ENCODE results near the gene TBC1D1.

TBC1D1 gene

DNA sequence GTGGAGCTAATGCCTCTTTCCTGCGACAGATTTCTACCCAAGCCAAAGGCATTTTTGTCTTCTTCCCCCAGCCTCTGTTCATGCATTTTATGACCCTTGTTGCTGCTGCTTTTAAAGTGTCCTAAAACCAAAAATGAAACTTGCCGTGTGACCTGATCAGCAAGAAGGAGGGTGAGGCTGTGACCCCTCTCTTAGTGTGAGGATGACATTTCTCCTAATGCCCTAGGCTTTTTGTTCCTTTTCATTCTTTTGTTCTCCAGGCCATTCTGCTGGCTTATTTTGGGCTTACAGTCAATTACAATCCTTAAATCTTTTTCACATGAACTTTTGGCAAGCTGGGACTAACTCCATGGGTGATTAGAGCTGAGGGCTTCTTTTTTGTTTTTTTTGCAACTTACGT lies 103.7 kb downstream of the TBC1D1 start:
- no peak for DNase-seq (ENCODE audit: low read depth)

DNA sequence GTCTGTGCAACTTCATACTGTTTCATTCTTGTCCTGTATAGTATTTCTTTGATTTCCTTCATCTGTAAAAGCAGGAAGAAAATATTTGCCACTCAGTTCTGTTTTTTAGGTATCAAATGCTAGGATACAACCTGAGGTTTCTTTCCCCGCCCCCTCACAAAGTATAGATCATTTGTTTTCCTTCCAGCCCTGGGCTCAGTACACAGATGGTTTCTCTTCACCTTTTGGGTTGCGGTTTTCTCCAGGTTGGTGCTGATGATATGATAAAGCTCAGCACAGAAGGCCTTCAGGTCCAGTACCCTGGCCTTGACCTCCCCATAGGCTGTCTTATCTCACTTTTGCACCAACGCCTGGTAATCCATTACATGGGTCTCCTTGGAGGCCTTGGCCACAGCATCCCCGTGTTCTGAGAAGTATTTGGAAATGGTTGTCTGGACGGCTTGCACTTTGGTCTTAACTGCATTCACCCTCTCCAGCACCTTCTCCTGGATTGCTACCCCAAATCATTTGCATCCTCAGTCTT lies 104.5 kb downstream of the TBC1D1 start:
- no peak for DNase-seq (ENCODE audit: low read depth)

DNA sequence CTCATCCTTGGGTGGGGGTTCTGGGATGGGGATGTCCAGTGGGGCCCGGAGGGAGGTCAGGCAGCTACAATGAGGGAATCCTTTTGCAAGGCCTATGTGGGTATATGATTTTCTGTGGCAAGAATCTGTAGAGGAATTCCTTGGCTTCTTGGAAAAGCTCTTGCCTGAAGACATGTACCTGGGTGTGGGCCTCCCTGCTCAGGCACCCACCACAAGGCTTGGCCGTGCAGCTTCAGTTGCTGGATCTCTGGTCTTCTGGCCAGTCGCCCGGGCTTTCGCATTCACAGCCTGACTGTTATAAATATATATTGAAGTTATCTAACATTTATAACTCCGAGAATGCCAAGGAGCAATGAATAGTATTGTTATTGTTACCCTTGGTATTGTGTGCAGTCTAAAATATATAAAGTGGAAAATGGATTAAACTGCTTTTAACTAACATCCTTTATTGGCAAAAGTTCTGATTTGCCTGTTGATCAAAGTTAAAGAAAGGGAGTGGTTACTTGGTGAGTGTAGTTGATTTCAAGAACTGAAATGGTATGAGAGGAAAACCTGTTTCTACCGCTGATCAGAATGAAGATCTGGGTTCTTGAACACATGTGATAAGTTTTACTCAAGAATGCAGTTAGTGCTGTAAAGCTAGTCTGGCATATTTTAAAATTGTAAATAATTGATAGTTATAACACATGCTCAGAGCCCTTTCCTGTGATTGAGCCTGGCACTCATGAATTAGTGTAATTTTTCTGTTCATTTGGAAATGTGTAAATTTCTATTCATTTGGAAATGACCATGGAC lies 105.3 kb downstream of the TBC1D1 start:
- DNase-seq (ENCODE audit: low read depth), result no peak

DNA sequence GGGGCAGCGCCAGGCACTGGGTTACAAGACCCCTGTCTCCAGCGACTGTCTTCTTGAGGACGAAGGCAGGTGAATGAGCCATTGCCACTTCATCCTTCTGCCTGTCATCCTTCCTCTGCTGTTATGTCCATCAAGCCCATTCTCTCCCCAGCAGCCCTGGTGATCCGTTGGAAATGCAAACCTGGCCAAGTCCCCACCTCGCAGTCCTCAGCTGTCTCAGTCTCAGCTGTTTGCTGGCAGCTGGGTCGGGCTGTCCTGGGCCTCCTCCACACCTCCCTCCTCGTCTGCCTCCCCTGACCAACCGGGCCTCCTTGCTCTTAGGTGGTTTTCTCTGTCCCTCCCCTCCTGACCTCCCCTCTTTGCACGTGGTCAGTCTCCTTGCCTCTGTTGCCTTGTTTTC lies 107.3 kb downstream of the TBC1D1 start:
- no peak for DNase-seq (ENCODE audit: low read depth)

DNA sequence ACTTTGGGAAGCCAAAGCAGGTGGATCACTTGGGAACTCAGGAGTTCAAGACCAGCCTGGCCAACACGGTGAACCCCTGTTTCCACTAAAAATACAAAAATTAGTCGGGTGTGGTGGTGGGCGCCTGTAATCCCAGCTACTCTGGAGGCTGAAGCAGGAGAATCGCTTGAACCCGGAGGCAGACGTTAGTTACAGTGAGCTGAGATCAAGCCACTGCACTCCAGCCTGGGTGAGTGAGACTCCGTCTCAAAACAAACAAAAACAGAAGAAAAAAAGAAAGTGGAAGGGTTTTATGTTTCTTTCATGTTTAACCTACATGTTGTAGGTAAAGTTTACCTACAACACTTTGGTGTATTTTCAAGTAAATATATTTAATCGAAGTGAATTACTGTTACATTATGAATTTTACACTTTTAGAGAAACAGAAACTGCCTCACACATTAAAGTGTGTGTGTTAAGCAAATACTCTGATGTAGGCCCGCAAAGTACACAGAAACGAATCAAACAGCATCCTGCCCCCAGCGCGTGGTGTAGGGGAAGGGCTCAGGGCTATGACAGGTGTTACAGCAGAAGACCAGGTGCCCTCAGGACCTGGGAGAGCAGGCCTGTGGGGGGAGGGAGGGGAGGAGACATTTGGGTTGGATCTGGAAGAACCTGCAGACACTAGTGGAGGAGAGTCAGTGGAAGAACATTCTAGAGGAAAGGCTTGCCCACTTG lies 108.3 kb downstream of the TBC1D1 start:
- DNase-seq (ENCODE audit: low read depth), result no peak

DNA sequence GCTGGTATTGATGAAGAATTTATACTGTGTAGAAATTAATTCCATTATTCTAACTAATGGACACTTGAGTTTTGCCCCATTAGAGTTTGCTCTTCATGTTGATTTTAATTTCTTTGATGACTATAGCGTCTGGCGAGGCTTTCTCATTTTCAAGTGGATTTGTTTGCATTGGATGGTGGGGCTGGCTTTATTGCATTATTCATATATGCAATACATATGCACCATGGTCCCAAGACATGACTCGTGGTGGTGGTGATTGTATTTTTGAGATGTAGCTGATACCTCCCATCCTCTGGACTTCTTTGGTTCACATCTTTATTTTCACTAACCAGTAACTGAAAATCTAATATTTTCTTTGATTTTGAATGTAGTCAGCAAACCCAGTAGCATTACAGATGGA lies 109.1 kb downstream of the TBC1D1 start:
- no peak for DNase-seq (ENCODE audit: low read depth)

DNA sequence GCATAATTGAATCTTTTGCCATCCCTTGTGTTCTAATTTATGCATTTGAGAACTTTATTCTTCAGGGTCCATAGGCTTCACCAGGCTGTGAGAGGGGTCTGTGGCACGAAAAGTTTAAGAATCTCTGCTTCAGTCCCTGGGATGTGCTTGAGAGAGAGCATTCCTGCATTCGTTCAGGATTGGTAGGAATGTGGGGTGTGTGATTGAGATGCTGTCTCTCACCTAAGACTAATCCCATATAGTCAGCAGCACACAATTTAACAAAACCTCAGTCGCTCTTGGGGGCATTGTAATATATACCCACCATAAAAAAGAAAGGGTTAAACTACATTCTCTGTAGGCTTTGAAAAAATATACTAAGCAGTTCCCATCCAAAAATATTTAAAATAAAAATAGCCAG lies 111.0 kb downstream of the TBC1D1 start:
- no peak for DNase-seq (ENCODE audit: low read depth)

DNA sequence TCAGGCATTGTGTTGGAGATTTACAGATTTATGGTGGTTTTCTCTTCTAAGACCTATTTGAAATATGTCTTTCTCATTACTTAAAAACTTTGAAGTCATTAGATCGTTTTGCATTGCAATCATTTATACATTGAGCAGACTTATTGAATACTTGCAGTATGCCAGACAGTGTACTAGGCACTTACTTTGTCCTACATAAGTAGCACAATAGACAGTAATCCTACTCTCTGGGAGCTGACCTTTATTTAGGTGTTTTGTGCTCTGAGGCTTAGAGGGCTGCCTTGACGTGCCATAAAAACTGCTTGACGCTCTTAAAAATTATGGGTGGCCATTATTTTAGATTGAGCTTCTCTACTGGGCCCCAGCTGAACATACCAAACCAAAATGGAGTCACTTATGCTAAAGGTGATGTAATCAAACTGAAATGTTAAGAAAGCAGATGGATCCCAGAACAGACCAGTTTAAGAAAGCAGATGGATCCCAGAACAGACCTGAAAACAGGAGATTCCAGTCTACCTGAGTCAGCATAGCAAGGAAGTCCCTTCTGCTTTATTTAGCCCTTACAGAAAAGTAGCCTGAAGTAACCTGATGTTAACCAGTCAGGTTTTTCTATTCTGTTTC lies 111.7 kb downstream of the TBC1D1 start:
- DNase-seq (ENCODE audit: low read depth), result no peak

DNA sequence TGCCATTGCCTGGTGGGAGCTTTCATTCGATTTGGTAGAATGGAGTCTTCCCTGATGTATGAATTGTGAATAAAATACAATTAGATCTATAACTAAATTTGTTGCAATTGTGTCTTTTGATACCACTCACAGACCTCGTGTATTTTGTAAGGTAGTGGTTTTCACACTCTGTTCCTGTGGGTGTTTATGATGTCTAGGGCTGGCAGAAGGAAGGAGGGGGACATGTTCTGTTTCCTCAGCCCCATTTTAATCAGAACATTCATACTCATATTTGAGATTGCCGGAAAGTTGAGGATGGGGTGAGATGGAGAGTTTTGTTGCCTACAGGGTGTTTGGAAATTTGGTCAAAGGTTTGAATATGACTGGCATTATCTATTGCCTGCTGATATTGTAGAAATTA lies 112.2 kb downstream of the TBC1D1 start:
- no peak for DNase-seq (ENCODE audit: low read depth)

DNA sequence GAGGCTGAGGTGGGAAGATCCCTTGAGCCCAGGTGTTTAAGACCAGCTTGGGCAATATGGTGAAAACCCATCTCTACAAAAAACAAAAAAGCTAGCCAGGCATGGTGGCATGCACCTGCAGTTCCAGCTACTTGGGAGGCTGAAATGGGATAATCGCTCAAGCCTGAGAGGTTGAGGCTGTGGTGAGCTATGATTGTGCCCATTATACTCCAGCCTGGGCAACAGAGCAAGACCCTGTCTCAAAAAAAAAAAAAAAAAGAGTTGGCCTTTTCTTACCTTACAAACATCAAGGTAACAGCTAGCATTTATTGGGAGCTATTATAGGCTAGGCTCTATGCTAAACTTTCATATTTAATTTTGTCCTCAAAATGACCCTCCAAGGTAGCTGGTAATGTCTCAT lies 112.7 kb downstream of the TBC1D1 start:
- DNase-seq (ENCODE audit: low read depth), result no peak

DNA sequence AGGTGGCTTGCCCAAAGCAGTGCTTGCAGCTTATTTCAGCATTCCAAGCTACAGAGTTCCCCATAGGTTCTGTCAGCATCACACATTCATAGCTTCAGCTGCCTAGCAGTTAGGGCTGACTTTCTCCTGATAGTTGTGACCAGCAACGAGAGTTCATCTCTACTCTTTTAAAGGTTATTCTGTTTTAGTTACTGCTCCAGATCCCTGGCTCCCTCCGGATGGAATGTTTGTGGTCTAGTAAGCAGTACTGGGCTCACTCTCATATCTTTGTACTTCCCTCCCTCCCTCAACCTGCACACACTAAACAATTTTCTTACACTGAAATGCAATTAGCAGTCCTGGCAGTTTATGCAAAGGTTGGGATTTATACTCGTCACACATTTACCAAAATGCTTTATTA lies 113.2 kb downstream of the TBC1D1 start:
- DNase-seq (ENCODE audit: low read depth), result no peak

DNA sequence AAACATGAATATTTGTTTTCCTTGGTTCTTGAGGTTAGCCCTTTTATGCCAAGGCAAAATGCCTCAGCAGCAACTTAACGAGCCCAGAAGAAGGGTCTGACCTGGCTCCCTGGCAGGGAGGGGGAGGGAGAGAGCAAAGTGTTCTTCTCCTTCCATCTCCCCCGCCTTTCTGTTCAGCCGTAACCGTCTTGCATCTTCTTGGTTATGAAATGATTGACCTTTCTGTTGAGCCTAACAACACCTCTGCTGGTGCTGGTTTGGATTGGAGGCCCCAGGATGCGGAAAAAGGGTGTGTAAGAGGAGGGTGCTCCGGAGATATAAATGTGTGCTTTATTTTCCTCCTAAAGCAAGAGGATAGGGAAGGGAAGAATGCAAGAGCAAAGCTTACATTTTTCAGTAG lies 114.0 kb downstream of the TBC1D1 start:
- DNase-seq (ENCODE audit: low read depth), result no peak

DNA sequence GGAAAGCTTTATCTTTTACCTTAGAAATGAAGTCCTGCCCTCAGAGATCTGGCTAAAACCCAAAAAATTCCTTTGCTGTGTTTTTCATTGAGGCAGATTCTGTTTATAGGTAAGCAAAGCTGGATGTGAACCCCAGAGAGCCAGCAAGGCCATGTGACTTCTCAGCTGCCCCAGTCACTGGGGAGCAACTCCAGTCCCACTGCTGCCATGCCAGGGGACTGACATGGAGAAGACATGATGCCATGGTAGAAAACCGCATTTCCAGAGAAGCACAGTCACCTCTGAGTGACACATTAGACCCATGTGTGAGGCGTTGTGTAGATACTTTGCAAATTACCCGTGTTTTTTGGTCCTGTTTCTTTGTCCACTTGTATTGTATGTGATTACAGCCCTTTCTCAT lies 114.8 kb downstream of the TBC1D1 start:
- DNase-seq (ENCODE audit: low read depth), result no peak

DNA sequence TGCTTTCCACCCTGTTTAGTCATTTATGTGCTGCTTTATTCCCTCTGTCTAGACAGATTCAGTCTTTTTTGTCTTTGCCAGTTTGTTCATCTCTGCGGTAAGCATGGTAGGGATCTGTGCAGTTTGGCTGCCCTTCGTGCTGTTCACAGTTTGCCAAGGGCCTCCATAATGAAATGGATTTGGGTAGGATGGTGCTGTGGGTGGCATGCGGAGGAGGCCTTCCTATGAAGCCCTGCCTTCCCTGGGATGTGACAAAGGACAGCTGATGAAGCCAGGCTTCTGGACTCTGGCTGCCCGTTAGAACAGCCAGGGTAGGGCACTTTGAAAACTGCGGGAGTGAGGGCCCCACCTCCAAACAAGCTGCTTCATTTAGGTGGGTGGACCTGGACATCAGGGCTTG lies 116.8 kb downstream of the TBC1D1 start:
- no peak for DNase-seq (ENCODE audit: low read depth)

DNA sequence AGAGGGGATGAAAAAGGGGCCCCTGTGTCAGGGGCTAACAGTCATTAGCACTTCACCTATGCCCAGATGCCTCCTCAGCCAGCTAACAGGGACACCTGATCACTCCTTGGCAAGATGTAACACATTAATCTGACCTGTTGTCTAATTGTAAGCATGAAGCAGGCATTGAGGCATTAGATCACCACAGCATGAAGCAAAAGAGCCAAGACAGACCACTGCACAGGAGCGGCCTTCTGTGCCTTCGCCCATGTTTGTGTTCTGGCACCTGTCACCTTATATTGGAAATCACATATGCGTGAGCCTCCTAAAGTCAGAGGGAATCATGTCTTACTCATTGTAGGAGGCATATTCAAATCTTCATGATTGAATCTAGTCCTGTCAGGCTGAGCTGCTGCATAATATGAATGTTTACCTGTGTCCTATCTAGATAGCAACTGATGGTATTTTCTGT lies 117.7 kb downstream of the TBC1D1 start:
- DNase-seq (ENCODE audit: low read depth), result no peak

DNA sequence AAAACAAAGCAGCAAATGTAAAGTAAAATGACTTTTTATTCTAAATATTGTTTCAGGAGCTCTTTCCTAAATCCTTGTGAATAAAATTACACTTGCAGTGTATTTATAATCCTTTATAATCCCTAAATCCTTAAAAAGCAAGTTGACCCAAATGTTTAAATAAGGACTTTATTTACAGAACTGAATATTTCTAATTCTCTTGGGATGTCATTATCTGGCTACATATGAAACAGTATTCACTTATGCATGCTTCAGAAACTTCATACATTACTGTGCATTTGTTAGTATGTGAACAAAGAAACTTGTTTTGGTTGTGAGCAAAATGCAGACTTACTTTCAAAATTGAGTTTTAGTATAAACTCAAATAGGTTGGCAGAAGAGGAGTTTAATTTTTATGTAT lies 118.5 kb downstream of the TBC1D1 start:
- DNase-seq (ENCODE audit: low read depth), result no peak

DNA sequence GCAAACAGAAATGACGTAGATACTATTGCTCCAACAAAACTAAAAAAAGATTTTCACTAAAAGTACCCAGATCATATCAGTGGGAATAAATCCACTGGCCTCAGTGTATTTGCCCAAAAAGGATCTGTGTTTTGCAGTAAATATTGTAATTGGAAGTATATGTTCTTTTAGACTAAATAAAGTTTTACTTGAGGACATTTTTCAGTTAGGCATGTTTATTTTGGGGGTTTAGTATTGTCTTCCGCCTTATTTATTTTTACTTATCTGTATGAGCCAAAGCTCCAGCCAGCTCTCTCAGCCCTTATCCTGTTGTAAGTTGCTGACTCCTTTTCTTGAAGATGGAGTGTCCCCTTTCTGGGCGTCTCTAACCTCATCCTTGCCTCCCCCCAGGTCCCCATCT lies 119.1 kb downstream of the TBC1D1 start:
- no peak for DNase-seq (ENCODE audit: low read depth)

DNA sequence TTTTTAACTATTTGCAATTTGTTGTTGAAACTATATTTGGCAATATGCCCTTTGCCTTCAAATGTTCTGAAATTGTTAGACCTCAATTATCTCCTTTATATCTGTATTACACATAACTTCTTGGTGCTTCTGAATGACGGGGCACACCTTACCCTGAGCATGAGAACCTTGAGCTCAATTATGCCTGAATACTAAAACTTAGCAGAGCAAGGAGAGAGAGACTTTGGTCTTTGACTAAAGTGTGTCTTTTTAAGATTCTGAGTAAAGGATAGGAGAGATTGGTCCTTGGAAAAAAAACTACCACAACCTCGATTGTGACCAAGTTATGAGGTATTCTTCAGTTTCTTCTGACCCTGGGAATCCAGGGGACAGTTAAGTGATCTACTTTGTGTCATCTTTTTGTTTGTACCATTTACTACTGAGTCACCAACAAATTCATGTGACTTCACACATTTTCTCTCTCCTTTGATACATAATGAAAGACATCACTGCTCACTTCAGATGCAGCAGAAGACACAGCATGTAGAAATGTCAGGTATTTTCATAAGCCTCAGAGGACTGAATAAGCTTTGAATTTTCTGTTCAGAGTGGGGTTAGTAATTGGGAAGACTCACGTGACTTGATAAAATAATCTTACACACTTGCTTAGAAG lies 120.8 kb downstream of the TBC1D1 start:
- DNase-seq (ENCODE audit: low read depth), result no peak

DNA sequence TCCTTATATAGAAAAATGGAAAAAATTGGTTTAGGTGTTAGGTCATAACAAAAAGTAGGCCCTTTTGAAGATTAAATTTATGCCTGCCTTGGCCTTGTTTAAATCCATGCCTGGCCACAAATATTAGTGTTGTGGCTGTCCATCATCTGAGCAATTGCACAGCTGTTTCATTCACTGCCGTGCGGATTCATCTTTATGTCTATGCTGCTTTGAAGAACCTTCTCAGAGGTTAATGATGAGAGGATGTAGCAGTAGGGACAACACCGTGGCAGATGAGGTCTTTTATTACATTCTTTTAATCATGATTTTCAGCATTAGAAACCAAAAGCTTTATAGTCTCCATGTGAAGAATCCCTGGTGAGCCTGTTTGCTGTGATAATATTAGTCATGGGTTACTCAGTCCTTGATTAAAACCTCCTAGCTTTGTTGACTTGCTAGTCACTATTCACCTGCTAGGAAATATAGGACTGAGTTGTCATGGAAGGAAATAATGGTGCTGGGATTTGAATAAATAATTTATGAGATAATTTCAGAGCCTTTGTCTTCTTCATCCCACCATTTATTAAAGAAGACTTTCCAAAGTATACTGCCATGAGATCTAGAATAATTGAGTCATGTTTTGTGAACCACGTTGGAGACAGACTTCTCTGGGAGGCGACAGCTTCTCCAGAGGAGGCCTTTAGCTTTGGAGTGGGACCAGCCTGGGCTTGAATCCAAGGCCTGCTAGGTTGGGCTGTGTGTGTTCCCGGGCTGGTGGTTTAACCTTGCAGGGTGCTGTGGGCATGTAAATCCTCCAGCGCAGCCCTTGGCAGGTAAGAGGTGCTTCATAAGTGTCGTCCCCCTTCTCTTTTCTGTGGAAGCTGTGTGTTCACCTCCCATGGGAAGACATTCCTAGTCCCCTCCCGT lies 122.8 kb downstream of the TBC1D1 start:
- no peak for DNase-seq (ENCODE audit: low read depth)

DNA sequence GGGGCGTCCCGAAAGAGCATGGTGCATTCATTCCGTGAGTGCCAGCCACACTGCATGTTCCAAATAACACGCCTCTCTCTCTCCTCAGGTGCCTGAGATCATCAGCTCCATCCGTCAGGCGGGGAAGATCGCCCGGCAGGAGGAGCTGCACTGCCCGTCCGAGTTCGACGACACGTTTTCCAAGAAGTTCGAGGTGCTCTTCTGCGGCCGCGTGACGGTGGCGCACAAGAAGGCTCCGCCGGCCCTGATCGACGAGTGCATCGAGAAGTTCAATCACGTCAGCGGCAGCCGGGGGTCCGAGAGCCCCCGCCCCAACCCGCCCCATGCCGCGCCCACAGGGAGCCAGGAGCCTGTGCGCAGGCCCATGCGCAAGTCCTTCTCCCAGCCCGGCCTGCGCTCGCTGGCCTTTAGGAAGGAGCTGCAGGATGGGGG lies 123.6 kb downstream of the TBC1D1 start:
- no peak for DNase-seq (ENCODE audit: low read depth)

DNA sequence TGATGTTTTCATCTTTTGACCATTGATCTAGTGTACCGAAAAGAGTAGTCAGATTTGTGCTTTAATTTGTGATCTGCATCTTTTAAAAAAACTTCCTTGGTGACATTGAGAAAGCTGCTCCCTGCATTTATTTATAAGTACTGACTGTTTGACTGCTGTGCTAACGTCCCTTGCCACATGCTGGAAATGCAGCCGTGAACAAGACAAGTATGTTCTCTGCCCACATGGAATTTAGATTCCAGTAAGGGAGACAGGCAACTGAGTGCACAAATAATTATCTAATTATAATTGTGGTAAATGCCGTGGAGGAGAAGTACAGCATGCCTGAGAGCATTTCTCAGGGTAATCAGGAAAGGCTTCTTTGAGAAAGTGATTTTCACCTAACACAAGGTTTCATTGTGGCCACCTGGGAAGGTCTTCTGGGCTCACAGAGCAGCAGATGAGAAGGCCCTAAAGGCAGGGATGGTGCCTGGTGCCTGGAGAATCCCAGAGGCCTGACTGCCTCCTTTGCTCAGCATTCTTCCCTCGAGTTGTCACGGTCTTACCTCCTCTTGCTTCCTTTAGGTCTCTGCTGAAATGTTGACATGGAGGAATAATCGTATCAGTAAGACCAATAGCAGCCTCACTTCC lies 125.1 kb downstream of the TBC1D1 start:
- DNase-seq (ENCODE audit: low read depth), result no peak

Data from stimulated activated CD4-positive, alpha-beta T cell treated with anti-CD3 and anti-CD28 coated beads, Interleukin-2, amount 100 ng/mL, for 4 hours (primary cell).